Esophagus squamous epithelium (tissue), 4 donors: Measurements from ENCODE around the gene USP21.

Experiments
- POLR2A ChIP-seq, 4 donors: fragments of 450-650 bp; IDR thresholded peaks; one replicate each; pipeline ENCODE4 v1.6.1; 2017; ENCODE audit warnings: antibody characterized with exemption in 4 of 4, mild to moderate bottlenecking in 4 of 4, moderate library complexity in 3 of 4
- TF ChIP-seq, protein P1 (sequence below), 6 experiments: fragments of 450-650 bp in 4 of 6; fragments of 200-600 bp in 2 of 6; sonication (generic) in 2 of 6; IDR thresholded peaks; one replicate each; pipeline ENCODE4 v1.5.1; 2016 to 2019; ENCODE audit warnings: antibody characterized with exemption in 6 of 6, mild to moderate bottlenecking in 4 of 6, moderate library complexity in 4 of 6

DNA sequence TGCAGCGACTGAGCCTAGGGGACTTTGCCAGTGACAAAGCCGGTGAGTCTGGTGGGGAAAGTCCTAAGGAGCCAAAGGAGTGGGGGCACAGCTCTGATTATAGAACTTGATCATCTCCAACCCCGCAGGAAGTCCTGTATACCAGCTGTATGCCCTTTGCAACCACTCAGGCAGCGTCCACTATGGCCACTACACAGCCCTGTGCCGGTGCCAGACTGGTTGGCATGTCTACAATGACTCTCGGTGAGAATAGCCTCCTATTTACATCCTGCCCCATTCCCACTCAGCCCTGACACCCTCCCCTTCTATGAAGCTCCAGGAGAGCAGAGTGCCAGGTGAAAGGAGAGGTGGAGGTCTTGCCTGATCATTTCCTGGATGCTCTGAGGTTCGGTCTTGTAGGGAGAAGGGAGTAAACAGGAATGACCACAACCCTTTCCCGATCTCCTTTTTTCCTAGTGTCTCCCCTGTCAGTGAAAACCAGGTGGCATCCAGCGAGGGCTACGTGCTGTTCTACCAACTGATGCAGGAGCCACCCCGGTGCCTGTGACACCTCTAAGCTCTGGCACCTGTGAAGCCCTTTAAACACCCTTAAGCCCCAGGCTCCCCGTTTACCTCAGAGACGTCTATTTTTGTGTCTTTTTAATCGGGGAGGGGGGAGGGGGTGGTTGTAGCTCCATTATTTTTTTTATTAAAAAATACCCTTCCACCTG, 5.8 kb downstream of the USP21 start:
- TF ChIP-seq, protein P1, sequence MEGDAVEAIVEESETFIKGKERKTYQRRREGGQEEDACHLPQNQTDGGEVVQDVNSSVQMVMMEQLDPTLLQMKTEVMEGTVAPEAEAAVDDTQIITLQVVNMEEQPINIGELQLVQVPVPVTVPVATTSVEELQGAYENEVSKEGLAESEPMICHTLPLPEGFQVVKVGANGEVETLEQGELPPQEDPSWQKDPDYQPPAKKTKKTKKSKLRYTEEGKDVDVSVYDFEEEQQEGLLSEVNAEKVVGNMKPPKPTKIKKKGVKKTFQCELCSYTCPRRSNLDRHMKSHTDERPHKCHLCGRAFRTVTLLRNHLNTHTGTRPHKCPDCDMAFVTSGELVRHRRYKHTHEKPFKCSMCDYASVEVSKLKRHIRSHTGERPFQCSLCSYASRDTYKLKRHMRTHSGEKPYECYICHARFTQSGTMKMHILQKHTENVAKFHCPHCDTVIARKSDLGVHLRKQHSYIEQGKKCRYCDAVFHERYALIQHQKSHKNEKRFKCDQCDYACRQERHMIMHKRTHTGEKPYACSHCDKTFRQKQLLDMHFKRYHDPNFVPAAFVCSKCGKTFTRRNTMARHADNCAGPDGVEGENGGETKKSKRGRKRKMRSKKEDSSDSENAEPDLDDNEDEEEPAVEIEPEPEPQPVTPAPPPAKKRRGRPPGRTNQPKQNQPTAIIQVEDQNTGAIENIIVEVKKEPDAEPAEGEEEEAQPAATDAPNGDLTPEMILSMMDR (IDR thresholded peaks at IDR 0.05) = no peak
- no peak for TF ChIP-seq POLR2A (IDR thresholded peaks at IDR 0.05)
